ENCODE results near the gene OR1S2. TPM values are rescaled to one million over a fixed set of nuclear protein-coding genes. Genes with fewer than 3 reads are reported as not detected.
"Not testable (repeated sequence)": the region's sequence is repeated elsewhere in the genome, so short reads cannot be mapped to it uniquely, and the experiment has no call there.

Gene OR1S2, protein sequence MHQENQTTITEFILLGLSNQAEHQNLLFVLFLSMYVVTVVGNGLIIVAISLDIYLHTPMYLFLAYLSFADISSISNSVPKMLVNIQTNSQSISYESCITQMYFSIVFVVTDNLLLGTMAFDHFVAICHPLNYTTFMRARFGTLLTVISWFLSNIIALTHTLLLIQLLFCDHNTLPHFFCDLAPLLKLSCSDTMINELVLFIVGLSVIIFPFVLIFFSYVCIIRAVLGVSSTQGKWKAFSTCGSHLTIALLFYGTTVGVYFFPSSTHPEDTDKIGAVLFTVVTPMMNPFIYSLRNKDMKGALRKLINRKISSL
- not detected for total RNA-seq

GRCh38 chr11:58204042-58204441 lies at the start of gene OR1S2:
Gene OR1S2 (minus strand): TSS chr11:58204142. CDS start chr11:58204142, 0 bp downstream.
- no peaks in the 10 kb centered on the region for H3K36me3 Mint-ChIP-seq (ENCODE audit: low read depth)
- H3K27me3 Mint-ChIP-seq, result no peaks in the 10 kb centered on the region
- ChIA-PET CTCF (no interaction called here), POLR2A (no interaction called here)
- H3K4me3 Mint-ChIP-seq, result no peak within 1 kb of the TSS
- H3K9me3 Mint-ChIP-seq, result no peaks in the 10 kb centered on the region
- no peak for DNase-seq
- H3K27ac Mint-ChIP-seq, result no peak within 1 kb of the TSS
- H3K4me1 Mint-ChIP-seq, result no peaks in the 10 kb centered on the region

- Mint-ChIP-seq H3K27ac (no peak overlapping the region), H3K9me3 (no peaks in the 10 kb centered on the region), H3K27me3 (peaks cover 9% of the 10 kb centered on the region), H3K4me1 (no peaks in the 10 kb centered on the region), H3K4me3 (no peak overlapping the region), H3K36me3 (ENCODE audit: low read depth) (no peaks in the 10 kb centered on the region)
- ChIA-PET CTCF (no interaction called here), POLR2A (no interaction called here)
- DNase-seq, result no peak
Observed at GRCh38 chr11:58243954-58244353, 40.0 kb upstream of the OR1S2 start.

DNA sequence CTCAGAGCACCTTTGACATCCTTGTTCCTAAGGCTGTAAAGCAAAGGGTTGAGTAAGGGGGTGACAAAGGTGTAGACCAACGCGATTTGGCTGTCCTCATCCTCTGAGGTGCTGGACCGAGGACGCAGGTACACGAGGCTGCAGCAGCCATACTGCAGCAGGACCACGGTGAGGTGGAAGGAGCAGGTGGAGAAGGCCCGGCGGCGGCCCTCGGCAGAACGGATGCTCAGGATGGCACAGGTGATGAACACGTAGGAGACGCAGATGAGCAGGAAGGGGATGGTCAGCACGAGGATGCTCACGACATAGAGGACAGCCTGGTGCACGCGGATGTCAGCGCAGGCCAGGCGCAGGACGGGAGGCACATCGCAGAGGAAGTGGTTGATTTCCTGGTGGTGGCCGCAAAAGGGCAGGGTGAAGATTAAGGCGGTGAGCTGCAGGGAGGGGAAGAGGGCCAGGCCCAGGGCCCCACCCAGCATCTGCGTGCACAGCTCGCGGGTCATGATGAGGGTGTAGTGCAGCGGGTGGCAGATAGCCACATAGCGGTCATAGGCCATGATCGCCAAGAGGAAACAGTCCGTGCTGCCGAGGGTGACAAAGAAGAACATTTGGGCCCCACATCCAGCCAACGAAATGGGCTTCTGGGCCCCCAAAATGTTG lies 24.1 kb upstream of the OR1S2 start:
- Mint-ChIP-seq H3K4me3 (no peak overlapping the region), H3K27ac (no peak overlapping the region), H3K9me3 (no peaks in the 10 kb centered on the region), H3K4me1 (no peaks in the 10 kb centered on the region), H3K36me3 (ENCODE audit: low read depth) (no peaks in the 10 kb centered on the region), H3K27me3 (peaks cover 4% of the 10 kb centered on the region)
- ChIA-PET CTCF (no interaction called here), POLR2A (no interaction called here)
- no peak for DNase-seq

- CTCF ChIA-PET, result no interaction called here
- DNase-seq, result no peak
- H3K4me3 Mint-ChIP-seq, result no peak overlapping the region
- no peaks in the 10 kb centered on the region for H3K9me3 Mint-ChIP-seq
- H3K27ac Mint-ChIP-seq, result no peak overlapping the region
- peaks cover 2% of the 10 kb centered on the region for H3K27me3 Mint-ChIP-seq
- no peaks in the 10 kb centered on the region for H3K36me3 Mint-ChIP-seq (ENCODE audit: low read depth)
- POLR2A ChIA-PET, result no interaction called here
- no peaks in the 10 kb centered on the region for H3K4me1 Mint-ChIP-seq
Observed at GRCh38 chr11:58222721-58223120, 18.8 kb upstream of the OR1S2 start.

GRCh38 chr11:58216476-58216875 lies 12.5 kb upstream of the OR1S2 start:
- no peak overlapping the region for H3K4me3 Mint-ChIP-seq
- no peaks in the 10 kb centered on the region for H3K27me3 Mint-ChIP-seq
- ChIA-PET CTCF (no interaction called here), POLR2A (no interaction called here)
- H3K9me3 Mint-ChIP-seq, result no peaks in the 10 kb centered on the region
- no peaks in the 10 kb centered on the region for H3K4me1 Mint-ChIP-seq
- no peak for DNase-seq
- no peak overlapping the region for H3K27ac Mint-ChIP-seq
- no peaks in the 10 kb centered on the region for H3K36me3 Mint-ChIP-seq (ENCODE audit: low read depth)

DNA sequence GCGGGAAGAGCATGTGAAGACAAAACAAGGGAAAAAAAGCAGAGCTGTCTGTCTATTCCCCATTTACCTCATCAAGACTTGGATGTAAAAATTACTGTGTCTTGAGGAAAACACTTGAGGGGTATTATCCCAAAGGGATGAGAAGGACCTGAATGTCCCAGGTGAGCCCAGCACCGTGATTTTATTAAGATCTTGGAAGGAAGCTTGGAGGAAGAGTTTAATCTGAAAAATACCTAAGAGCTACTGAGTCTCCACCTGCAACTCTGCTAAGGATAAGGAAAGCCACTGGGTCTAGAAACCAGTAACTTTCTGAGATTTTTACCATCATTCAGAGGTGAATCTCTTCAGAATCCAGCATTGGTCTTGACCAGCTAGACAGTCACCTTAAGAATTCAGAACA lies 8.5 kb upstream of the OR1S2 start, which contains the start of gene OR1S1:
OR1S1 (plus strand) TSS at position 301 of the 400 bp plus-strand sequence.
- H3K4me1 Mint-ChIP-seq; H3K36me3 Mint-ChIP-seq (ENCODE audit: low read depth); CTCF ChIA-PET; DNase-seq; H3K4me3 Mint-ChIP-seq; H3K9me3 Mint-ChIP-seq; POLR2A ChIA-PET; H3K27me3 Mint-ChIP-seq; H3K27ac Mint-ChIP-seq: not testable (repeated sequence)

GRCh38 chr11:58199271-58199670 lies 4.7 kb downstream of the OR1S2 start:
- no peaks in the 10 kb centered on the region for H3K9me3 Mint-ChIP-seq
- H3K36me3 Mint-ChIP-seq (ENCODE audit: low read depth), result no peaks in the 10 kb centered on the region
- ChIA-PET POLR2A (no interaction called here), CTCF (no interaction called here)
- no peak overlapping the region for H3K27ac Mint-ChIP-seq
- H3K4me3 Mint-ChIP-seq, result no peak overlapping the region
- no peak for DNase-seq
- no peaks in the 10 kb centered on the region for H3K27me3 Mint-ChIP-seq
- no peaks in the 10 kb centered on the region for H3K4me1 Mint-ChIP-seq

DNA sequence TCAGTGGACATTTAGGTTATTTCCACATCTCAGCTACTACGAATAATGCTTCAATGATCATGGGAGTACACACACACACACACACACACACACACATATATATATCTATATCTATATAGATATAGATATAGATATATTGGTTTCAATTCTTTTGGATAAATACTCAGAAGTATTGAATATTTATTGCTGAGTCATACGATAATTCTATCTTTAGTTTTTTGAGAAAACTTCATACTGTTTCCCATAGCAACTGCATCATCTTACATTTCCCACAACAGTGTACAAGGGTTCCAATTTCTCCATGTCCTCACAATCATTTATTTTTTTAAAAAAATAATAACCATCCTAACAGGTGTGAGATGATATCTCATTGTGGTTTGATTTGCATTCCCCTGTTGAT lies 8.0 kb downstream of the OR1S2 start:
- Mint-ChIP-seq H3K4me1 (no peaks in the 10 kb centered on the region), H3K36me3 (ENCODE audit: low read depth) (no peaks in the 10 kb centered on the region), H3K27ac (no peak overlapping the region), H3K27me3 (no peaks in the 10 kb centered on the region), H3K4me3 (no peak overlapping the region), H3K9me3 (no peaks in the 10 kb centered on the region)
- ChIA-PET POLR2A (no interaction called here), CTCF (no interaction called here)
- no peak for DNase-seq

GRCh38 chr11:58193391-58193790 lies 10.6 kb downstream of the OR1S2 start:
- CTCF ChIA-PET, result no interaction called here
- no peak overlapping the region for H3K4me3 Mint-ChIP-seq
- no peaks in the 10 kb centered on the region for H3K36me3 Mint-ChIP-seq (ENCODE audit: low read depth)
- DNase-seq, result no peak
- no peak overlapping the region for H3K27ac Mint-ChIP-seq
- H3K27me3 Mint-ChIP-seq, result no peaks in the 10 kb centered on the region
- H3K4me1 Mint-ChIP-seq, result no peaks in the 10 kb centered on the region
- no peaks in the 10 kb centered on the region for H3K9me3 Mint-ChIP-seq
- POLR2A ChIA-PET, result no interaction called here

- DNase-seq, result no peak
- H3K4me1 Mint-ChIP-seq, result no peaks in the 10 kb centered on the region
- POLR2A ChIA-PET, result no interaction called here
- H3K9me3 Mint-ChIP-seq, result no peaks in the 10 kb centered on the region
- no peaks in the 10 kb centered on the region for H3K36me3 Mint-ChIP-seq (ENCODE audit: low read depth)
- no peaks in the 10 kb centered on the region for H3K27me3 Mint-ChIP-seq
- CTCF ChIA-PET, result no interaction called here
- no peak overlapping the region for H3K27ac Mint-ChIP-seq
- H3K4me3 Mint-ChIP-seq, result no peak overlapping the region
Observed at GRCh38 chr11:58192229-58192628, 11.7 kb downstream of the OR1S2 start.

GRCh38 chr11:58188770-58189169 lies 15.2 kb downstream of the OR1S2 start, which contains the start of gene OR9Q2:
Gene OR9Q2 (plus strand): TSS chr11:58189070. CDS start chr11:58190491, 1,421 bp downstream.
- CTCF ChIA-PET, result no interaction called here
- Mint-ChIP-seq H3K4me3 (no peak within 1 kb of the TSS), H3K27me3 (no peaks in the 10 kb centered on the region), H3K36me3 (ENCODE audit: low read depth) (no peaks in the 10 kb centered on the region), H3K4me1 (no peaks in the 10 kb centered on the region), H3K9me3 (no peaks in the 10 kb centered on the region), H3K27ac (no peak within 1 kb of the TSS)
- DNase-seq, result no peak
- POLR2A ChIA-PET, result no interaction called here

DNA sequence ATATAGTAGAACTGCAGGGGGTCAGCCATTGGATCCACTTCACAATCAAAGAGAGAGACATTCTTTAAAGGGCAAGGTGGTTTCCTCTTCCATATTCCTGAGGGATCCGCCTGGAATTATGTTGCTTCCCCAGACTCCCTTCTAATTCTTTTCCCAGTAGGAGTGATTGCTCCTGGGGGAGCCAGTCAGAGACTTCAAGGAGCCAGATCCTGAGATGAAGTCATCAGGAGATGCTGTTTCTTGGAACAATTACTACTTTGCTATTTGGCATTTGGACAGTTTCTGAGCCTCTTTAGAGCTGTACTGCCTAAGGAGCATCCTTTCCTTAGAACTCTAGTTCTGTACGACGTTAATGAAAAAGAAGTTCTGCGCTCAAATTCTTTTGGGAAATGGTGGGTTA lies 17.0 kb downstream of the OR1S2 start:
- Mint-ChIP-seq H3K4me3 (no peak overlapping the region), H3K27ac (no peak overlapping the region), H3K36me3 (ENCODE audit: low read depth) (no peaks in the 10 kb centered on the region), H3K27me3 (peaks cover 5% of the 10 kb centered on the region), H3K4me1 (no peaks in the 10 kb centered on the region), H3K9me3 (no peaks in the 10 kb centered on the region)
- POLR2A ChIA-PET, result no interaction called here
- CTCF ChIA-PET, result no interaction called here
- DNase-seq, result no peak

- no peaks in the 10 kb centered on the region for H3K36me3 Mint-ChIP-seq (ENCODE audit: low read depth)
- no peak overlapping the region for H3K4me3 Mint-ChIP-seq
- CTCF ChIA-PET, result no interaction called here
- POLR2A ChIA-PET, result no interaction called here
- DNase-seq, result no peak
- peaks cover 6% of the 10 kb centered on the region for H3K27me3 Mint-ChIP-seq
- H3K9me3 Mint-ChIP-seq, result no peaks in the 10 kb centered on the region
- no peak overlapping the region for H3K27ac Mint-ChIP-seq
- H3K4me1 Mint-ChIP-seq, result no peaks in the 10 kb centered on the region
Observed at GRCh38 chr11:58179648-58180047, 24.3 kb downstream of the OR1S2 start.

- Mint-ChIP-seq H3K9me3 (no peaks in the 10 kb centered on the region), H3K36me3 (ENCODE audit: low read depth) (no peaks in the 10 kb centered on the region), H3K4me3 (no peak overlapping the region), H3K27me3 (peaks cover 6% of the 10 kb centered on the region), H3K4me1 (no peaks in the 10 kb centered on the region), H3K27ac (no peak overlapping the region)
- POLR2A ChIA-PET, result no interaction called here
- CTCF ChIA-PET, result no interaction called here
- no peak for DNase-seq
Observed at GRCh38 chr11:58178444-58178843, 25.5 kb downstream of the OR1S2 start.
